ENCODE results near the gene PPP1R37. TPM values are rescaled to one million over a fixed set of nuclear protein-coding genes. Genes with fewer than 3 reads are reported as not detected.

PPP1R37 gene
- total and polyA plus RNA-seq, 2 donors (not counting 3 experiments of a cell fraction or from before 2014, with no cell fraction given) = 16.2 to 27.1 TPM

GRCh38 chr19:45095496-45096413 is 2.8 kb downstream of the PPP1R37 start:
- H3K9ac ChIP-seq (replicated peaks; ENCODE audit: extremely low read depth, insufficient read depth, low read length) = no peak overlapping the region
- H3K9me1 ChIP-seq (replicated peaks; ENCODE audit: control insufficient read depth, extremely low read depth, insufficient read depth, low read length) = no peaks in the 10 kb centered on the region
- H4K20me1 ChIP-seq (replicated peaks; ENCODE audit: control insufficient read depth, extremely low read depth, insufficient read depth, low read length) = no peaks in the 10 kb centered on the region
- H3K4me1 ChIP-seq (ENCODE audit: control insufficient read depth, extremely low read depth, insufficient read depth, low read length) = peaks cover 30% of the 10 kb centered on the region
- ChIA-PET CTCF (interaction anchor here (0.7 kb wide), 1 partner anchor 19 kb away, joined by 3 read pairs; no protein-coding TSS in a partner anchor), POLR2A (no interaction called here)
- H3K4me2 ChIP-seq (ENCODE audit: insufficient read depth, low read length) = no peak overlapping the region
- H3K79me2 ChIP-seq (ENCODE audit: control insufficient read depth, insufficient read depth, low read length) = peaks cover 76% of the 10 kb centered on the region
- intact Hi-C loops (cut with micrococcal nuclease) (no loop called here), dilution Hi-C loops (cut with MboI; ENCODE audit: extremely low pct_ligation_motif_present, low sequenced_read_pairs) (no loop called here)
- no peak overlapping the region for H3K27ac ChIP-seq (ENCODE audit: insufficient read depth, low read depth, low read length)
- TF ChIP-seq MYC (IDR thresholded peaks at IDR 0.05; ENCODE audit: low read depth, low read length) (no peak), POLR2A (IDR thresholded peaks at IDR 0.05; ENCODE audit: low read depth, low read length) (no peak), CTCF (IDR thresholded peaks at IDR 0.05; ENCODE audit: extremely low read depth in 1 of 2, insufficient read depth in 1 of 2, low read depth in 1 of 2, low read length in 2 of 2) (no peak), EZH2 (IDR thresholded peaks at IDR 0.05; ENCODE audit: borderline replicate concordance, low read depth, low read length, severe bottlenecking) (no peak), JUN (IDR thresholded peaks at IDR 0.05; ENCODE audit: borderline replicate concordance, insufficient read depth, insufficient read length, low read depth) (no peak), MAX (IDR thresholded peaks at IDR 0.05; ENCODE audit: insufficient read depth, insufficient read length) (no peak), FOS (IDR thresholded peaks at IDR 0.05; ENCODE audit: borderline replicate concordance, insufficient read depth, low read length) (no peak), POLR2AphosphoS5 (IDR thresholded peaks at IDR 0.05; ENCODE audit: insufficient read depth, low read depth, low read length) (no peak), GATA2 (IDR thresholded peaks at IDR 0.05; ENCODE audit: insufficient read depth, insufficient read length, low read depth, low read length) (no peak)
- BruUV-seq (replicated peaks) = no TSS peak
- no peaks in the 10 kb centered on the region for H3K9me3 ChIP-seq (replicated peaks; ENCODE audit: control insufficient read depth, insufficient read depth, low read length)
- H3K36me3 ChIP-seq (ENCODE audit: control insufficient read depth in 2 of 2, extremely low read depth in 1 of 2, insufficient read depth in 2 of 2, low read length in 2 of 2) = no peaks in the 10 kb centered on the region
- H2AFZ ChIP-seq (ENCODE audit: low read depth, low read length) = no peak overlapping the region
- no peak for DNase-seq (ENCODE audit: low read depth, low spot score)
- H3K4me3 ChIP-seq (replicated peaks in 1 of 3; ENCODE audit: insufficient read depth in 1 of 3, low read depth in 1 of 3, low read length in 3 of 3) = no peak overlapping the region
- no peak for FAIRE-seq
- H3K27me3 ChIP-seq (ENCODE audit: control insufficient read depth in 2 of 2, insufficient read depth in 2 of 2, low read length in 2 of 2) = no peaks in the 10 kb centered on the region

Measured in endothelial cell of umbilical vein (primary cell).